HG03442 (cell line): ENCODE data around the gene GAK.
"Not testable (repeated sequence)": the region's sequence is repeated elsewhere in the genome, so short reads cannot be mapped to it uniquely, and the experiment has no call there.

Experiments used
- ATAC-seq: cut with Tn5 transposase; IDR thresholded peaks from one replicate; pipeline ENCODE4 v1.9.1; 2021; ENCODE audit warnings: mild to moderate bottlenecking, moderate library complexity; ENCODE audit not compliant: unreplicated experiment

Gene GAK

DNA sequence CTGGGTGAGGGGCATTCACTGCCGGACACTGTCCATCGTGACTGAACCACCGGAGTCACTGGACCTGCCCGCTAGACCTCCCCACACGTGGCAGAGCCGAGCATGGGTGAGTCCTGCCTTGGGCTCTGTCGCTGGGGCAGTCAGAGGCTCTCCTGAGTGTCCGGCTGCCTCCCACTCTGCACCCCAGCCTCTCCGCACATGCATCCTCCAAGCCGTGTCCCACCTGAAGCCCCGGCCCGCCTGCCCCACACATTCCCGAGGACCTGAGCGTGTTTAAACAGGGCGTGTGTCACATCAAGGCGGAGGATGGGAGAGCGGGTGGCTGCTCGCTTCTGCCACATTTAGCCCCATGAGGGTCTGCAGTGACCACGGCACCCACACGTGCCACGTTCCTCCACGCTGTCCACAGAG lies 110.9 kb downstream of the GAK start:
- no peak for ATAC-seq

- no peak for ATAC-seq
These were observed 111.6 kb downstream of the GAK start for GRCh38 chr4:820230-821172.

- ATAC-seq: no peak
These were observed 112.5 kb downstream of the GAK start for GRCh38 chr4:819401-820229.

DNA sequence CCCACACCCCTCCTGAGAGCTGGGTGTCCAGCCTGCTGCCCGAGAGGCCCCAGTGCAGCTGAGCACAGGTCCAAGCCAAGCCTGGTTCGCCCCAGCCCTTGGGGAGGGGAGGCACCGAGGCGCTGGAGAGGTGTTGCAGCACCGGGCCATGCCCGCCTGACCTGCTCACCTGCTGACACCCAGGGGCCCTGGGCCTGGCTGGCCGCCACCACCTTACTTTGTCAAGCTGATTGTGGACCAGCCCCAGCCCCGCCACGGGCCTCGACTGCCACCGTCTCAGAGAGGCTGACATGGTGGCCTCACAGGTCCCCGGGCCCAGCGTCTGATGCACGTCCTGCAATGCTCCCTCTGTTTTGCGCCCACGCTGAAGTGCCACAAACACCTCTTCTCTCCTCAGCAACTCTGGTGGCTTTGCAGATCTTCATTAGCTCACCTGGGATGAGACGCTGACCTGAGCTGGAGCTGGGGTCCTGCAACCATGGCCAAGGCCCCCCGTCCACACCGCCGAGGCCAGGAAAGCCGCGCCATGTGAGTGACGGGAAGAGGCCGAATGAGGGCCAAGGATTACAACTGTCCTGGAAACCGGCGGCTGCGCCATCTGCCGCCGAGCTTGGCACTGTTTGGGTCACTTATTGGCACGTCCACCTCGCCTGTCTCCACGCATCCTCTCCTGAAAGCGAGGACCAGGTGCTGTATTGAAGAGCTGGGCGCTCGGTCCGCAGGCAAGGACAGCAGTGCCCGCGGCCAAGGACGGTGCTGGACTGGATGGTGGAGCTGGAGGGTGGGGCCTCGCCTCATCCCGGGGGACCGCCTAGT lies 113.8 kb downstream of the GAK start:
- no peak for ATAC-seq

DNA sequence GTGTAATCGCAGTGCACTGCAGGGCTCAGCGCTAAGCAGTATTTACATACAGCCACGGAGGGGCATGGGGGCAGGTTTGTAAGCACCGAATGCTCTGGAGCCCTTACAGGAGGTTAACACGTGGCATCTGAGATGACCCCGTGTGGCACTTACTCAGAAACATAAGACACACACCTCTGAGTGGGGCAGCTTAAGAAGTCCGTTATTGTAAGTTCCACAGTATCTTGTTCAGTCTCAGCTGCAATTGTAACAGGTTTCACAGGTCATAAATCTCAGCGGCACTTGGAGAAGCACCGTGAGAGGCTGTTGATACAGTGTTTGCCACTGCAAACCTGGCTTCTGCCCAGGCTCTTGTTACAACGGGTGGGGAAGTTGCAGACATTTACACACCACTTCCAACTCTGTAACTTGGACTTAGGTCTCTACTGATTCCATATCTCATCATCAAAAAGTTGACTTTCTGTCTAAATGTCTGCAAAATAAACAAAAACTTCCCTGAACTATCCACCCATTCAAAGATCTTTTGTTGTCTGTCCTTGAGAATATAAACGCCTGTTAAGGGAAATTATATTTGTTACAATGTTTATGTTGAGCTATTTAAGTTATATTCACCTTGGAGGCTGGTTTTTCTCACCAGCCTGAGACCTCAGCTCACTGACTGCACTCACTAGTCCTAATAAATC lies 116.5 kb downstream of the GAK start:
- ATAC-seq: no peak

- ATAC-seq: no peak
These were observed 117.7 kb downstream of the GAK start for GRCh38 chr4:814312-814850.

- ATAC-seq: no peak
These were observed 118.2 kb downstream of the GAK start for GRCh38 chr4:813900-814299.

DNA sequence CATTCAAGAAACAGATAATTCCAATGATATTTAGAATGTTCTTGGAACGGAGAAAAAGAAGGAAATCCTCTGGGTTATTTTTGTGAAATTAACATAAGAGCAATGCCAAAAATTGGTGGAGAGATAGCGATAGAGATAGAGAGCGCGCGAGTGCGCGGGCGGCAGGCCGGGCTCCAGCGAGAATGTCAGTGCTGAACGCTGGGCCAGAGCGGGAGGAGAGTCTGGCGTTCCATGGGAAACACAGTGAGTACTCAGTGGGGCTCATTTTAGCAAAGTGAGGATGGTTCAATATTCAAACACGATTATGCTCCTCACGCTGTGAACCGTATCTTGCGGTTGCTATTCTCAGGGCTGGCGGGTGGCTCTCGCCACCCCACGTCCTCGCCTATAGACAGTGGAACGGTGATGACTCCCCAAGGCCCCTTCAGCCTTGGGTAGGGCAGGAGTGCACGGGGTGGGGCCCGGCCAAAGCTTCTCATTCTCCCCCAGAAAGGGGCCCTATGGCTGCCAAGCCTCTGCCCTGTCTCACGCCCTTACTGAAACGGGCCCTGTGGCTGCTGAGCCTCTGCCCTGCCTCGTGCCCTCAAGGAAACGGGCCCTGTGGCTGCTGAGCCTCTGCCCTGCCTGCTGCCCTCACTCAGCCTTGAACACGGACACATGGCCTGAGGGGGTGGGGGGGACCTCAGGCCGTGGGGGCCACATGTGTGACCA lies 123.1 kb downstream of the GAK start:
- no peak for ATAC-seq

GRCh38 chr4:807792-808191 lies 124.3 kb downstream of the GAK start:
- ATAC-seq: no peak

GRCh38 chr4:806979-807378 lies 125.1 kb downstream of the GAK start:
- not testable (repeated sequence) for ATAC-seq

DNA sequence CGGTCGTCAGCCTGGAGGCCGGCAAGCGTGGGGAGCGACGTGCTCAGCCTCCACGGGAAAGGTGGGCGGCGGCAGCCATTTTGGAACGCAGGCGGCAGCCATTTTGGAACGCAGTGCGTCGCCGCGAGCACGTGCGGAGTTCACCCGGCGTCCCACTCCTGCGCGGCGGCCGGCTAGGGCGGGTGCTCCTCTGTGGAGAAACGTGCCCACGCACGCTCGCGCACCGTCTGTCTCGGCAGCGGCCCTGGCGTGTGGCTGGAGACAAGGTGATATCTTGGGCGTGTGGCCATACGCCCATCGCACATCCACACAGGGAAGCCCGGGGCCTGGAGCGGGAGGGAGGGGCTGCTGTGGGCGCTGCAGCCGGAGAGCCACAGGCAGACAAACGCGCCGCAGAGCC lies 127.3 kb downstream of the GAK start:
- ATAC-seq: no peak

- no peak for ATAC-seq
These were observed 128.2 kb downstream of the GAK start for GRCh38 chr4:803884-804283.

GRCh38 chr4:801436-802124 lies 130.5 kb downstream of the GAK start:
- ATAC-seq: no peak
